Stomach (tissue), 9 donors: Measurements from ENCODE around the gene UHMK1. TPM values are rescaled to one million over a fixed set of nuclear protein-coding genes. Genes with fewer than 3 reads are reported as not detected.

Source experiments
- DNase-seq, 2 donors: peaks; one replicate each; pipeline versions ENCODE4 v3.0.0 to v3.0.0-alpha.2; 2013 to 2019
- H3K27ac ChIP-seq, 5 donors: fragments of 200-600 bp in 4 of 5; sonication (generic) in 4 of 5; one replicate each; pipeline ENCODE4 v1.5.1; 2013 to 2019; ENCODE audit warnings: mild to moderate bottlenecking in 1 of 5, moderate library complexity in 1 of 5
- H3K27me3 ChIP-seq, 3 donors: fragments of 200-600 bp; sonication (generic); one replicate each; pipeline ENCODE4 v1.5.1; 2017 to 2019; ENCODE audit warnings: mixed run types in 1 of 3
- H3K36me3 ChIP-seq, 4 donors: fragments of 200-600 bp; sonication (generic); 1 replicate in 3 of 4; 2 replicates in 1 of 4; pipeline ENCODE4 v1.5.1; 2016 to 2019
- H3K4me1 ChIP-seq, 4 donors: fragments of 200-600 bp; sonication (generic); one replicate each; pipeline ENCODE4 v1.5.1; 2016 to 2019
- H3K4me3 ChIP-seq, 4 donors: fragments of 200-600 bp; sonication (generic) in 3 of 4; one replicate each; pipeline ENCODE4 v1.5.1; 2016 to 2019; ENCODE audit warnings: mild to moderate bottlenecking in 1 of 4
- H3K9me3 ChIP-seq, 4 donors: fragments of 200-600 bp; sonication (generic); one replicate each; pipeline ENCODE4 v1.5.1; 2016 to 2019
- EP300 ChIP-seq: sonication (generic); formaldehyde crosslinking; IDR thresholded peaks from one replicate; pipeline ENCODE4 v1.6.1; 2017; ENCODE audit warnings: antibody characterized with exemption
- POLR2A ChIP-seq, 4 donors: fragments of 450-650 bp; IDR thresholded peaks; one replicate each; pipeline ENCODE4 v1.6.1; 2016; ENCODE audit warnings: antibody characterized with exemption in 4 of 4, control low read depth in 2 of 4, mild to moderate bottlenecking in 1 of 4, moderate library complexity in 1 of 4
- POLR2AphosphoS5 ChIP-seq, 3 donors: sonication (generic); formaldehyde crosslinking; IDR thresholded peaks; one replicate each; pipeline ENCODE4 v1.6.1; 2016; ENCODE audit warnings: antibody characterized with exemption in 3 of 3
- WGBS, 5 donors: extraction: QIAGEN DNeasy Blood & Tissue Kit in 3 of 5; methylation state at CpG; one replicate each; pipeline versions ENCODE4 v1.1.5 to v1.1.7; 2013 to 2018; 5-methylcytosine and 5-hydroxymethylcytosine counted together
- intact Hi-C: fragments of 100-400 bp; cut with DNase I; formaldehyde crosslinking; loops from one replicate; pipeline ENCODE4 v1.15.1; 2023; ENCODE audit warnings: low total_unique reads
- polyA plus RNA-seq, 3 donors: library from polyadenylated mRNA; stranded (reverse); fragments of 200-250 nt; gene quantifications; one replicate each; pipeline ENCODE4 v1.2.3, GENCODE V29; 2013
- total RNA-seq, 5 donors: library from RNA; depleted of rRNA; stranded (reverse); fragments of >200 nt; gene quantifications; one replicate each; pipeline versions ENCODE4 v1.1.0 to v1.2.3, GENCODE V29; 2014 to 2016
- TF ChIP-seq, protein P1 (sequence below), 7 experiments: fragments of 450-650 bp in 4 of 7; fragments of 200-600 bp in 3 of 7; sonication (generic) in 3 of 7; IDR thresholded peaks; one replicate each; pipeline ENCODE4 v1.5.1; 2016 to 2019; ENCODE audit warnings: antibody characterized with exemption in 7 of 7, control low read depth in 2 of 7, mild to moderate bottlenecking in 1 of 7
- donor health status: healthy with polysubstance abuse.
- donor health status: Bipolar disorder and iron deficiency.
- donor health status: healthy.

The UHMK1 gene
- total and polyA plus RNA-seq, 8 donors, result 2.9 to 80.6 (median 19.8) TPM

DNA sequence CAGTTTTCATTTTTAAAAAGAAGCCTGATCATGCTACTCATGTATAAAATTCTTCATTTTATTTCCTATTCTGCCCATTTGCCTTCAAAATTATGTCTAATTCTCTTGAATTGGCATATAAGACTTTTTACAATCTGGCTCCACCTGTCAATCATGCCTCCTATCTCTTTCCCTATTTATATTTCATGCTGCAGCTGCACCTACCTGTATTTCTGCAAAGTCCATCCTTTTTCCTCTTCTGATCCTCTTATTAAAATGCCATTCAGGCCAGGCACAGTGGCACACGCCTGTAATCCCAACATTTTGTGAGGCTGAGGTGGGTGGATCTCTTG lies 33.3 kb downstream of the UHMK1 start:
- H3K4me1 ChIP-seq, result no peaks in the 10 kb centered on the region
- 88 to 100% (median 92%) methylated on average over 1 of the region's 1 CpG for WGBS, 5 donors

DNA sequence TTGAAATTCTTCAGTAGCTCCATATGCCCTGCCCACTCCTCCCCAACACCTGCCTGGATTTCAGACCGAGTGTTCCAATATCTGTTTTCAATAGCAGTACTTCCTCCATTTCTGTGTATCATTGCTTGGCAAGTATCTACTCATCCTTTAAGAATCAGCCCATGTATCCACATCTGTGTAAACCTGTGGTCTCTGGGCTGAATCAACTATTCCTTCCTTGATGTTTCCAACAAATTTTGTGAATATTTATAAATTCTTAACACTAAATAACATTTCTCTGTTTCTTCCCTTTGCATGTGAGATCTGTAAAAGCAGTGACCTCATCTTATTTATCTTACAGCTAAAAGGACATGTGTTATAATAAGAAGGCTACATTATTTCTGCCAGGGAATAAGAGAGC lies 37.9 kb downstream of the UHMK1 start:
- Histone ChIP-seq H3K4me3 (no peak overlapping the region), H3K27me3 (no peaks in the 10 kb centered on the region), H3K36me3 (peaks cover 0 to 7% (median 0%) of the 10 kb centered on the region in 4 donors), H3K9me3 (no peaks in the 10 kb centered on the region), H3K27ac (no peak overlapping the region), H3K4me1 (no peaks in the 10 kb centered on the region)
- TF ChIP-seq POLR2A (IDR thresholded peaks at IDR 0.05), result no peak
- TF ChIP-seq, protein P1, sequence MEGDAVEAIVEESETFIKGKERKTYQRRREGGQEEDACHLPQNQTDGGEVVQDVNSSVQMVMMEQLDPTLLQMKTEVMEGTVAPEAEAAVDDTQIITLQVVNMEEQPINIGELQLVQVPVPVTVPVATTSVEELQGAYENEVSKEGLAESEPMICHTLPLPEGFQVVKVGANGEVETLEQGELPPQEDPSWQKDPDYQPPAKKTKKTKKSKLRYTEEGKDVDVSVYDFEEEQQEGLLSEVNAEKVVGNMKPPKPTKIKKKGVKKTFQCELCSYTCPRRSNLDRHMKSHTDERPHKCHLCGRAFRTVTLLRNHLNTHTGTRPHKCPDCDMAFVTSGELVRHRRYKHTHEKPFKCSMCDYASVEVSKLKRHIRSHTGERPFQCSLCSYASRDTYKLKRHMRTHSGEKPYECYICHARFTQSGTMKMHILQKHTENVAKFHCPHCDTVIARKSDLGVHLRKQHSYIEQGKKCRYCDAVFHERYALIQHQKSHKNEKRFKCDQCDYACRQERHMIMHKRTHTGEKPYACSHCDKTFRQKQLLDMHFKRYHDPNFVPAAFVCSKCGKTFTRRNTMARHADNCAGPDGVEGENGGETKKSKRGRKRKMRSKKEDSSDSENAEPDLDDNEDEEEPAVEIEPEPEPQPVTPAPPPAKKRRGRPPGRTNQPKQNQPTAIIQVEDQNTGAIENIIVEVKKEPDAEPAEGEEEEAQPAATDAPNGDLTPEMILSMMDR (IDR thresholded peaks at IDR 0.05), result no peak
- no peak for TF ChIP-seq POLR2AphosphoS5 (IDR thresholded peaks at IDR 0.05)
- TF ChIP-seq EP300, result no peak
- WGBS, 5 donors, result 52 to 84% (median 60%) methylated on average over 1 of the region's 1 CpG
- no peak for DNase-seq
- intact Hi-C loops, result no loop called here

More for the DNA sequence above, 33.3 kb downstream of the UHMK1 start:
- intact Hi-C loops, result no loop called here
- H3K4me3 ChIP-seq, result no peak overlapping the region
- no peaks in the 10 kb centered on the region for H3K9me3 ChIP-seq
- TF ChIP-seq POLR2A (IDR thresholded peaks at IDR 0.05), result no peak
- no peak for TF ChIP-seq EP300
- TF ChIP-seq, protein P1 (IDR thresholded peaks at IDR 0.05), result no peak
- TF ChIP-seq POLR2AphosphoS5 (IDR thresholded peaks at IDR 0.05), result no peak
- H3K27me3 ChIP-seq, result no peaks in the 10 kb centered on the region
- H3K36me3 ChIP-seq, result peaks cover 0 to 24% (median 18%) of the 10 kb centered on the region in 4 donors
- no peak for DNase-seq
- H3K27ac ChIP-seq, result peak overlapping the region in 1 of 5 donors; percentile 4

- Histone ChIP-seq H3K4me3 (no peak overlapping the region), H3K27me3 (no peaks in the 10 kb centered on the region), H3K36me3 (peaks cover 0 to under 1% (median 0%) of the 10 kb centered on the region in 4 donors), H3K4me1 (peaks cover 0 to 4% (median under 1%) of the 10 kb centered on the region in 4 donors), H3K27ac (no peak overlapping the region), H3K9me3 (no peaks in the 10 kb centered on the region)
- TF ChIP-seq, protein P1 (IDR thresholded peaks at IDR 0.05), result no peak
- TF ChIP-seq EP300, result no peak
- TF ChIP-seq POLR2A (IDR thresholded peaks at IDR 0.05), result no peak
- TF ChIP-seq POLR2AphosphoS5 (IDR thresholded peaks at IDR 0.05), result no peak
- 95 to 100% (median 95%) methylated on average over 2 of the region's 2 CpGs for WGBS, 5 donors
- no peak for DNase-seq
- intact Hi-C loops, result no loop called here
Observed at GRCh38 chr1:162536511-162536910, 38.9 kb downstream of the UHMK1 start.

DNA sequence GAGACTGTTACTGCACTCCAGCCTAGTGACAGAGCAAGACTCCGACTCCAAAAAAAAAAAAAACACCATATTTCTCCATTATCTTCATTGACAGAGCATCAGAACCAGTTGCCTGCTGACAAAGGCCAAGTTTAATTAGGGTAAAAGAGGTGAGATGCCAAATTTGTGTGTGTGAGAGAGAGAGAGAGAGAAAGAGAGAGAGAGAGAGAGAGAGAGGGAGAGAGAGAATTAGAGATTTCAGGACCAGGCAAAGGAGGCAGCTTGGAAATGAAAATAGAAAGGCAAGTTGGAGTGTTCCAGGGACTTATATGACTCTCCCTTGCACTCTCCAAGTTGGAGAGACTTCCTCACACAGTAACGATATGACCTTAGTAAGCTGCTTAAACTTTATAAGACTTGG lies 39.6 kb downstream of the UHMK1 start:
- Histone ChIP-seq H3K36me3 (no peaks in the 10 kb centered on the region), H3K4me1 (peaks cover 0 to 9% (median 3%) of the 10 kb centered on the region in 4 donors), H3K27me3 (no peaks in the 10 kb centered on the region), H3K9me3 (no peaks in the 10 kb centered on the region), H3K4me3 (no peak overlapping the region), H3K27ac (no peak overlapping the region)
- intact Hi-C loops, result no loop called here
- no peak for TF ChIP-seq POLR2A (IDR thresholded peaks at IDR 0.05)
- TF ChIP-seq, protein P1 (IDR thresholded peaks at IDR 0.05), result no peak
- no peak for TF ChIP-seq POLR2AphosphoS5 (IDR thresholded peaks at IDR 0.05)
- TF ChIP-seq EP300, result no peak
- no peak for DNase-seq
- 71 to 82% (median 77%) methylated on average over 2 of the region's 2 CpGs for WGBS, 5 donors
